Femur (tissue), 1 donor: ENCODE results near the gene LLCFC1.
"Not testable (repeated sequence)": the region's sequence is repeated elsewhere in the genome, so short reads cannot be mapped to it uniquely, and the experiment has no call there.

Experiments
- DNase-seq: peaks from one replicate; pipeline ENCODE4 v3.0.0-alpha.2; 2017

Gene LLCFC1

DNA sequence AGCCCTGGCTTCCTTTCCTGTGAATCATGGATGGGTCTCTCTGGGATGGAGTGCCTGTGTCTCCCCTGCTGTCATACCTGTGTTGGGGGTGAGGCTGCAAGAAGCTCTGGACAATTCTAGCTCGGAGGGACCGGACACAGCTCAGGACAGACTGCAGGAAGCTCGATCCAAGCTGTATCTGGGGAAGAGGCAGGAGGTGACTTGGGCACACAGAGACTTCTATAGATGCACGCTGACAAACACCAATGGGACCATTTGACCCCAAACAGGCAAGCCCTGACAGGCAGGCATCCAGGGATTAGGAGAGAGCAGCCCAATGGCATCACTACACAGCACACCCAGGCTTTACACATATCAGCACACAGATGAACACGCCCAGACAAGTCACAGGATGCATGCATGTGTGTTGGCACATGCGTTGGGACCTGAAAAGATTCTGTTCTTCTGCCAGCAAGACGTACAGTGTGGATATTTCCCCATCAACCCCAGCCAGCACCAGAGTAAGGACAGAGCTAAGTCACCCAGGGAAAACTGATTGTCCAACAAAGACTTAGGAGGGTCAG, 4.5 kb downstream of the LLCFC1 start:
- no peak for DNase-seq

DNA sequence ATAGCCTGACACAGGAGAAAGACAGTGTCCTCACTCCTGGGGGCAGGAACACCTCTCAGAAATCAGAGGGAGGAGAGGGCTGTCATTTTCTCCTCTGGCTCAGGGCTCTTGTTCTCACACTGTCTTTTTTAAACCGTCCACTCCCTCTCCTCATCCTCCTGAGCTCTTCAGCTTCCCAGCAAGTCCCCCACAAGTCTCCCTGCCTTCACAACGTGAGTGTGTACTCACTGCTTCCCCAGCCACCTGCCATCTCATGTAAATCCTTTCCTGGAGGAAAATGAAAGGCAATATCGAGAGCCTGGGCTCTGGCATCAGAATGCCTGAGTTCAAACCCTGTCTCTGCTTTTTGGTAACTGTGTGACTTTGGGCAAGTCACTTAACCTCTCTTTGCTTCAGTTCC, 5.7 kb downstream of the LLCFC1 start:
- no peak for DNase-seq

- DNase-seq, result no peak
Observed at GRCh38 chr7:142948603-142949002, 9.3 kb downstream of the LLCFC1 start.

- DNase-seq, result no peak
Observed at GRCh38 chr7:142950235-142950634, 11.0 kb downstream of the LLCFC1 start.

DNA sequence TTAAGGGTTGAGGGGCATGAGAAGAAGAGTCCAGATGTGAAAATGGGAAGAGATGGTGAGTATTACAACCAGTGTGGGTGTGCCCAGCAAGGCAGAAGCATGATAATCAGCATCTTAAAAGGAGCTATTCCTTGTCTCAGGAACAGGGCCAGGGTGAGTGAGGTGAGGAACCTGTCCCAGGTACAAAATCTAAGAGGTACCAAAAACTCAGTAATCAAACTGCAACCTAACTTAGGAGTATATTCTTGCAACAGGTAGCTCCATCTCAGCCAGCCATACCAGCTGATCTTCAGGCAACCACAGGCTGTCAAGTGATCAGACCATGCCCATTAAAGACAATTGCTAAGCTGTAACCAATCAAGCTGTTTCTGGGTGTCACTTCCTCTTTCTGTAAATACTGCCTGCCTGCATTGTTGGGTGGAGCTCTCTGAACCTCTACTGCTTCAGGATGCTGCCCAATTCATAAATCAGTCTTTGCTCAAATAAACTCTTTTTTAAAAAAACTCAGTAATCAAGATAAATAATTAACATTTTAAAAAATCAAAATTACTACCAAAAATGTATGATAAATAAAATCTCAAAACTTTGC, 15.5 kb downstream of the LLCFC1 start:
- no peak for DNase-seq

- DNase-seq, result no peak
Observed at GRCh38 chr7:142956951-142957623, 17.8 kb downstream of the LLCFC1 start.

DNA sequence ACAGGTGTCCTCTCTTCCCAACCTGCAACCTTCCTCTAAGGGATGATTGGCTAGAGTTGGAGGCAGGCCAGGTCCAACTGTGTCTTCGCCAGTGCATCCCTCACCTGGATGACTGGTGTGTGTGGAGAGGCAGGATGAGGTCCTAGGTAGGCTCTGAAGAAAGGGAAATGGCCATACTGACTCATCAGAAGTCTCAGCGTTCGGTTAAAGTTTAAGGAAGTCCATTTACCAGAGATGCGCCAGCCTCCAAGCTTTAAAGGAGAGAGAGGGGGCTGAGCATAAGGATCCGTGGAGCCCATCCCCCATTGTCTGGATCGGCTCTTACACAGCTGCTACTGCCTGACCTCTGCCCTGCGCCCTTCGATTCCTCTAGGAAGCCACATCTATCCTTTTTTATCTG, 18.4 kb downstream of the LLCFC1 start:
- no peak for DNase-seq

DNA sequence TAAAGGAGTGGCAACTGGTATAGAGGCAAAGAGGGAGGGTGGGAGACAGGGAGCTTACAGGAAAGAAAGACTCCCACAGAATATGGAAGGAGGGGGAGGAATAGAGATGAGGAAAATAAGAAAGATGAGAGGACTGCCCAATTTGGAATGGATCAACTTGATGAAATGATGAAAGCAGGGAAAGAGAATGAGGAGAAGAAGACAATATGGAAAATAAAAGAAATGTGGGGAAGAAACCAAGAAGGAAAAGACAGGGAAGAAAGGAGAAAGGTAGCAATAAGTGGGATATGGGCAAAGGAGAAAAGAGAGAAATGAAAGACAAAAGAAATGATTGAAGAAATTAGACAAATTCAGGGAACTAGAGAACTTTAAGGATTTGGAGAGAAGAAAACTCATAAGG, 19.9 kb downstream of the LLCFC1 start:
- DNase-seq, result no peak

DNA sequence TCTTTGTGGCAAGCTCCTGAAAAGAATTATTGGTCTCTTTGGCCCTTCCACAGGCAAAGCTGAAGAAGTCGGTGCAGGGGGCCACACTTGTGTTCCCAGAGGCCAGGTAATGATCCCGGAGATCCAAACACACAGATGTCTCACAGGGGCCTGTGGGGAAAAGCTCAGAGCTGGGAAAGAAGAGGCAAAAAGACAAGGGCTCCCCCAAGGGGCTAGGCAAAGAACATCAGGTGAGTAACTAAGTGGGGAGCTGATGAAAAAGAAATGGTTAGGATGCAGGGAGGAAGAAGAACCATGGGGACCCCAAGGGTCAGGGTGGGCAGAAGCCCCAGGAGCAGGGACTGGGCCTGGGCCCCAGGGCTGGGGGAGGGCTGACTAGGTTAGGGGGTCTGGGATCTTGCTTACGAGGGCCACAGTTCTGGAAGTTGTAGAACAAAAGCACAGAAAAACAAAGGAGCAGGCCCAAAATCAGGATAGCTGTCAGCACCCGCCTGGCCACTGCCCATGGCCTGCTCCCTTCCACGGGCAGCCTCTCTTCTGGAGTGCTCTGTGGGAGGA, 21.8 kb downstream of the LLCFC1 start:
- DNase-seq, result no peak

DNA sequence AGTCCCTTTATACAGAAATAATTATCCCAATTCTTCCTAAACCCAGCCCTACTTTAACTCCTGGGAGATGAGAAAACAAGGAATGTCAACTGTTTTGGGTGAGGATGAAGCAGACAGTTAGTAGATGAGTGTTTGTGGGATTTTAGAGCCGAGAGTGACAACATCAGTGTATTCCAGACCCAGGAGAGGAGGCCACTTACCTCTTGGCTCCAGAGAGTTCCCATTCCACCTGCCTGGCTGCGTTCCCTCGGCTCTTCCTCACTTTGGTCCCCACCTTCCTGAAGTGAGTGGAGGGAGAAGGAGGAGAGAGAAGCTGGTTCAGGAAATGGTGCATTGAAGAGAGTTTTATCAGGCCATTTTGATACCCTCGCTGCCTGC, 22.3 kb downstream of the LLCFC1 start:
- DNase-seq, result no peak

DNA sequence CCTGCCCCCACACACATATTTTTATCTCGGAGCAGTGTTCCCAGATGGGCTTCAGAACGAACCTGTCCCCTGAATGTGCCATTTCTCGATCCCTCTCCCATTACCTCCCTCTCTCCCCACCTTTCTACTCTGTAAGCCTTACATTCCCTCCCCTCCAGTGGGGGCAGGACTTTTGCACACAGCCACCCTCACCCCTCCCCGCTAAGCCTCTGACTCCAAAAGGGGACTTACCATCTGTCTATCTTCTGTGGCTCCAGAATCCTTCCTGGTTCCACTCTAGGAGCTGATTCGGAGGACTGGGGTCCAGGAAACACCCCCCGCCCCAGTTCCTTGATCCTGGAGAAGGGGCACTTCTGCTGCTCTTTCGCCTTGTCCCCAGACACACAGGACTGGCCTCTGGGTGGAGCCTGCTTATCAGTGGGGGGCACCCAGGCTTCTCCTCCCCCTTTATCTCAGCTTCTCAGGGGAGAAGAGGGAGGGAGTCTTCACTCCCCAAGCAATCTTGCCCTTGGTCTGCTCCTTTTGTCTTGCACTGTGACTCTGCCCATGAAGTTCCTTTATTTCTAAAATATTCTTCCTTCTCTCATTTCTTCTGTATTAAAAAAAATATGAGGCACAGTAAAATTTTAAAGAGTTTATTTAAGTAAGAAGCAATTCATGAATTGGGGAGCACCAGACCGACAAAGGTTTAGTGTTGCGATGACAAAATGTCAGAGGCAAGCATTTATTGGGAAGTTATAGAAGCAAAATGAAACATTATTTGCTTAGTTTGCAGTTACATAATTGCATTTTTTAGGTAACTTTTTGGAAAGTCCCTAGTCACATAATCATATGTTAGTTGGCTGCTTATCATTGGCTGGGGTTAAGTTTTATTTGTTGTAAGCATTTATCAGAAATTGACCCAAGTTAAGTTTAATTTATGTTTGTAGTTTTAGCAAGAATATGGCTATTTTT, 23.0 kb downstream of the LLCFC1 start, which contains the start of gene KEL:
TSS of gene KEL (minus strand) at position 391 of the 954 bp plus-strand sequence. CDS start at position 234, 157 bp downstream.
- DNase-seq, result no peak

DNA sequence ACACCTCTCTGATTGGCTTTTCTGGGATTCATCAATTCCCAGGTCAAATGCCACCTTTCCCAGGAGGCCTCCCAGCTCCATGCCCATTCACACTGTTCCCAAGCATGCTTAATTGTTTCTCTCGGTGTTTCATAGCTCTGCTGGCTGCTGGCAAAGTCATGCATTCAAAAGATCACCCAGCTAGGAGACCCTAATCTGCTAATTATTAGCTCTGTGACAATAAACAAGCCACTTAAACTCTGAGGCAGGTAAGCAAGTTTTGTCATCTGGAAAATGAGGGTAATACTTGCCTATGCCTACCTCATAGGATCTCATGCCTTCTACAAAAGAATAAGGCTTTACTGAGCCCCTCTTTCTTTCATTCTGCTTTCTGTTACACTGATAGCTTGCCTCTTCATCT, 23.7 kb downstream of the LLCFC1 start:
- no peak for DNase-seq

DNA sequence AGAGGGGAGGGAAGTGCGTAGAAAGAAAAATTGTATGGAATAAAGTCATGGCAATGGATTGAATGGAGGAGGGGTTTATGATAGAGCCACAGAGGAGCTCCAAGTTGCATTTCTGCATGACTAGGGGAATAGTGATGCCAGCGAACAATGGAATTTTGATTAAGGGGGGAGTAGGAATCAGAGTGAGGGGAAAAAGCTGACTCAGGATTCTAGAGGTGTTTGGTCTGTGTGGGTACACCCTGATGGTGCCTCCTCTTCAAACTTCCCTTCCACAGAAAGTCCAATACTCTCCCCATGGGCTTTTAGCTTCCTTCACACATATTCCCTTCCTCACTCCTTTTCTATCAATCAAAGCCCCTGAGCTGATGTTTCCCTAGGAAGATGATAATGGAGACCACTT, 24.7 kb downstream of the LLCFC1 start:
- DNase-seq, result no peak

DNA sequence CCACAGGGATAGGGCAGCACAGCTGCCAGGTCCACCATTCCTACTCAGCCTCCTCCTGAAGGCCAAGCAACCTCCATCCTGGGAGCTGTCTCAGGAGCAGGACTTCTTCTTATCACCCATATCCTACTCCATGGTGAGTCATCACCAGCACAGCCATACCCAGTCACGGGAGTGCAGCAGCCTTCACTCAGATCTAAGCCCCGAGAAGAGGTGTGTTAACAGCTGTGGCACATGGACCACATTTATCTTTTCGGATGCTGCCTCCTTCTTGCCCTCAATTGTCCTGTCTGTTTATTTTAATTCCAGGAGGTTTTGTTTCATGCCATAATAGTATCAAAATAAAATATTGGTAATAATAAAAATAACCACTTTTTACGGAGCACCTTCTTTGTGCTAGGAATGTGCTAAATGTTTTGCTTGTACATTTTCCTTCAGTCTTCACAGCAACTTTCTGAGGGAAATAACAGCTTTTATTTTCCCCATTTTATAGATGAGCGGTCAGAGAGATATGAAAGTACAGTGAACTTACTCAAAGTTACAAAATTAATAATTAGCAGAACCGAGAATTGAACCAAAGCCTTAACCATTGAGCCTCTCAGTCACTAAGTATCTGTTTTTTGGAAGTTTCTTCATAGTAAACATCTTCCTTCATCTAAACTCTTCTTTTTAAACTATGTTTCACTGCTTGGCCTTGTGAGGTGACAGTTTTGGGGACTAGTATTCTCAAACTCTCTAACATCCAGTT, 25.4 kb downstream of the LLCFC1 start:
- DNase-seq, result no peak

DNA sequence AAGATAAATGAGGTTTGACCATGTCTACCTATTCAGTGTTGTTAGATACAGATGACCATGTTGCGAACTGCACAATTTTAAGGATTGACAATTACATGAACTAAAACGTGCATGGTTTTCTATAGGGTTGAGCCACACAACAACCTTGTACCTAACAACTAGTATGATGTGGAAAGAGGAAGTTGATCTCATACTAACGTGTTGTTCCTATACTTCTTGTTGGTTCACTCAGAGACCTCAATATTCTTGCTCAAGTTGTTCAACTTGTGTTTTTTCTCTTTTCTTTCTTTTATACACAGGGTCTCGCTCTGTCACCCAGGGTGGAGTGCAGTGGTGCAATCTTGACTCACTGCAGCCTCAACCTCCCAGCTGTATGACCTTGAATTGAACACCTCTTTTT, 28.9 kb downstream of the LLCFC1 start:
- no peak for DNase-seq

- no peak for DNase-seq
Observed at GRCh38 chr7:142969183-142969582, 29.9 kb downstream of the LLCFC1 start.

DNA sequence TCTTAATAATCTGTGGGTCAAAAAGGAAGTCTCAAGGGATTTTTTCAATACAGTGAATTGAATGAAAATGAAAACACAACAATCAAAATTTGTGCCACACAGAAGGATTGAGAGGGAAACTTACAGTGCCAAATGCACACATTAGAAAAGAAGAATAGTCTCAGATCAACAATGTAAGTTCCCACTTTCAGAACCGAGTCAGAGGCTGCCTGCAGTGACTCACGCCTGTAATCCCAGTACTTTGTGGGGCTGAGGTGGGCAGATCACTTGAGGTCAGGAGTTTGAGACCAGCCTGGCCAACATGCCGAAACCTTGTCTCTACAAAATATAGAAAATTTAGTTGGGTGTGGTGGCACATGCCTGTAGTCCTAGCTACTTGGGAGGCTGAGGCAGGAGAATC, 35.3 kb downstream of the LLCFC1 start:
- no peak for DNase-seq

GRCh38 chr7:142978402-142978801, 39.1 kb downstream of the LLCFC1 start:
- DNase-seq, result not testable (repeated sequence)

- DNase-seq, result no peak
Observed at GRCh38 chr7:142983825-142984224, 44.5 kb downstream of the LLCFC1 start.

DNA sequence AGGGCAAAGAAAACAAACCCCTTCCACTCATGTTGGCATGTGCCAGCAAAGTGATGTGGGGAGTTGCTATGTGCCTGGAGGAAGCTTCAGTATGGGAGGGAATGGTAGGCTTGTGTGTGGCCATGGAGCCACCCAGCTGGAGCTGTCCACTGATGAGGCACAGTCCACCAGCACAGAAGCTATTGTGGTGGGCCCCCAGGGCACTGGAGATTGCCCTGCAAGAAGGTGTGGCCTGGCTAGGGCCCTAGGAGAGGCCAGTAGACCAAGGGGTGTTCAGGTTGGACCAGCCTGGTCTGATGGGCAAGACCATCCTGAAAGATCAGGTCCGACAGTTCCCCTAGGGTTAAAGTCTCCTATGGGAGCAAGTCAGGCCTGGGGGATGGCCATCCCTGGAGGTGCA, 45.0 kb downstream of the LLCFC1 start:
- DNase-seq, result no peak
